ENCODE results near the gene ATF6. TPM values are rescaled to one million over a fixed set of nuclear protein-coding genes. Genes with fewer than 3 reads are reported as not detected.

ATF6 gene
- total RNA-seq, 1 experiment from 2014 or later: 35.3 TPM

- CTCF ChIA-PET: no interaction called here
These were observed 26.1 kb upstream of the ATF6 start for GRCh38 chr1:161739865-161740566.

GRCh38 chr1:161740921-161741320, 25.2 kb upstream of the ATF6 start:
- H3K4me3 Mint-ChIP-seq (ENCODE audit: low read depth, unreplicated experiment): no peak overlapping the region
- no peak for TF ChIP-seq CTCF (IDR thresholded peaks at IDR 0.05; ENCODE audit: unreplicated experiment)
- CTCF ChIA-PET: interaction anchor here (1.0 to 1.6 kb wide), 4 partner anchors 9 to 296 kb away, joined by 4 to 11 read pairs (median 6); partner anchors contain the start of gene DUSP12
- peaks cover 5% of the 10 kb centered on the region for H3K36me3 Mint-ChIP-seq (ENCODE audit: insufficient read depth, unreplicated experiment)
- no peak for DNase-seq
- peaks cover 7% of the 10 kb centered on the region for H3K27me3 Mint-ChIP-seq (ENCODE audit: unreplicated experiment)
- intact Hi-C loops (cut with micrococcal nuclease; ENCODE audit: unreplicated experiment): loop anchor here (1.0 to 10.0 kb wide), 4 partner anchors 94 to 536 kb away; partner anchors contain the start of gene NDUFS2
- H3K4me1 Mint-ChIP-seq (ENCODE audit: low read depth, unreplicated experiment): peaks cover 36% of the 10 kb centered on the region
- no peak overlapping the region for H3K27ac Mint-ChIP-seq (ENCODE audit: unreplicated experiment)
- BruUV-seq (replicated peaks): no TSS peak
- no peaks in the 10 kb centered on the region for H3K9me3 Mint-ChIP-seq (ENCODE audit: low read depth, unreplicated experiment)

More at GRCh38 chr1:161739865-161740566, 26.1 kb upstream of the ATF6 start:
- no peaks in the 10 kb centered on the region for H3K9me3 Mint-ChIP-seq (ENCODE audit: low read depth, unreplicated experiment)
- H3K4me3 Mint-ChIP-seq (ENCODE audit: low read depth, unreplicated experiment): no peak overlapping the region
- BruUV-seq (replicated peaks): no TSS peak
- no peak for DNase-seq
- H3K36me3 Mint-ChIP-seq (ENCODE audit: insufficient read depth, unreplicated experiment): peaks cover 5% of the 10 kb centered on the region
- intact Hi-C loops (cut with micrococcal nuclease; ENCODE audit: unreplicated experiment): loop anchor here (10.0 kb wide), 2 partner anchors 175 to 535 kb away; partner anchors contain the start of gene NDUFS2
- H3K4me1 Mint-ChIP-seq (ENCODE audit: low read depth, unreplicated experiment): peaks cover 38% of the 10 kb centered on the region
- no peaks in the 10 kb centered on the region for H3K27me3 Mint-ChIP-seq (ENCODE audit: unreplicated experiment)
- no peak for TF ChIP-seq CTCF (IDR thresholded peaks at IDR 0.05; ENCODE audit: unreplicated experiment)
- H3K27ac Mint-ChIP-seq (ENCODE audit: unreplicated experiment): no peak overlapping the region

- no peak for TF ChIP-seq CTCF (IDR thresholded peaks at IDR 0.05; ENCODE audit: unreplicated experiment)
- intact Hi-C loops (cut with micrococcal nuclease; ENCODE audit: unreplicated experiment): loop anchor here (10.0 kb wide), 2 partner anchors 178 to 538 kb away; partner anchors contain the start of gene NDUFS2
- BruUV-seq (replicated peaks): no TSS peak
- Mint-ChIP-seq H3K36me3 (ENCODE audit: insufficient read depth, unreplicated experiment) (peaks cover 5% of the 10 kb centered on the region), H3K4me3 (ENCODE audit: low read depth, unreplicated experiment) (no peak overlapping the region), H3K27me3 (ENCODE audit: unreplicated experiment) (peaks cover 7% of the 10 kb centered on the region), H3K9me3 (ENCODE audit: low read depth, unreplicated experiment) (no peaks in the 10 kb centered on the region), H3K4me1 (ENCODE audit: low read depth, unreplicated experiment) (peaks cover 24% of the 10 kb centered on the region), H3K27ac (ENCODE audit: unreplicated experiment) (peak overlapping the region; percentile 86)
- DNase-seq: peak; percentile 56
- CTCF ChIA-PET: interaction anchor here (0.6 to 1.2 kb wide), 4 partner anchors 28 to 261 kb away, joined by 3 to 5 read pairs (median 3); no protein-coding TSS in a partner anchor
These were observed 22.9 kb upstream of the ATF6 start for GRCh38 chr1:161743231-161743630.

- Mint-ChIP-seq H3K27me3 (ENCODE audit: unreplicated experiment) (peaks cover 7% of the 10 kb centered on the region), H3K36me3 (ENCODE audit: insufficient read depth, unreplicated experiment) (peaks cover 28% of the 10 kb centered on the region), H3K4me1 (ENCODE audit: low read depth, unreplicated experiment) (peaks cover 43% of the 10 kb centered on the region), H3K4me3 (ENCODE audit: low read depth, unreplicated experiment) (no peak overlapping the region), H3K27ac (ENCODE audit: unreplicated experiment) (no peak overlapping the region), H3K9me3 (ENCODE audit: low read depth, unreplicated experiment) (no peaks in the 10 kb centered on the region)
- no peak for TF ChIP-seq CTCF (IDR thresholded peaks at IDR 0.05; ENCODE audit: unreplicated experiment)
- intact Hi-C loops (cut with micrococcal nuclease; ENCODE audit: unreplicated experiment): loop anchor here (10.0 kb wide), 2 partner anchors 183 to 543 kb away; partner anchors contain the start of gene NDUFS2
- CTCF ChIA-PET: no interaction called here
- no TSS peak for BruUV-seq (replicated peaks)
- no peak for DNase-seq
These were observed 18.3 kb upstream of the ATF6 start for GRCh38 chr1:161747801-161748200.

Data from Calu3 (cell line).